HG03097 (cell line): ENCODE measurements around the gene LTB4R2.
"Not testable (repeated sequence)": the region's sequence is repeated elsewhere in the genome, so short reads cannot be mapped to it uniquely, and the experiment has no call there.

Experiments
- ATAC-seq: cut with Tn5 transposase; IDR thresholded peaks from one replicate; pipeline ENCODE4 v1.9.1; 2021; ENCODE audit not compliant: unreplicated experiment, low FRiP score

Gene LTB4R2

DNA sequence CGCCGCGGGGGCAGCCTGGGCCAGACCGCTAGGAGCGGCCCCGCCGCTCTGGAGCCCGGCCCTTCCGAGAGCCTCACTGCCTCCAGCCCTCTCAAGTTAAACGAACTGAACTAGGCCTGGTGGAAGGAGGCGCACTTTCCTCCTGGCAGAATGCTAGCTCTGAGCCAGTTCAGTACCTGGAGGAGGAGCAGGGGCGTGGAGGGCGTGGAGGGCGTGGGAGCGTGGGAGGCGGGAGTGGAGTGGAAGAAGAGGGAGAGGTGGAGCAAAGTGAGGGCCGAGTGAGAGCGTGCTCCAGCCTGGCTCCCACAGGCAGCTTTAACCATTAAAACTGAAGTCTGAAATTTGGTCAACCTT is 6.6 kb downstream of the LTB4R2 start:
- ATAC-seq: no peak

DNA sequence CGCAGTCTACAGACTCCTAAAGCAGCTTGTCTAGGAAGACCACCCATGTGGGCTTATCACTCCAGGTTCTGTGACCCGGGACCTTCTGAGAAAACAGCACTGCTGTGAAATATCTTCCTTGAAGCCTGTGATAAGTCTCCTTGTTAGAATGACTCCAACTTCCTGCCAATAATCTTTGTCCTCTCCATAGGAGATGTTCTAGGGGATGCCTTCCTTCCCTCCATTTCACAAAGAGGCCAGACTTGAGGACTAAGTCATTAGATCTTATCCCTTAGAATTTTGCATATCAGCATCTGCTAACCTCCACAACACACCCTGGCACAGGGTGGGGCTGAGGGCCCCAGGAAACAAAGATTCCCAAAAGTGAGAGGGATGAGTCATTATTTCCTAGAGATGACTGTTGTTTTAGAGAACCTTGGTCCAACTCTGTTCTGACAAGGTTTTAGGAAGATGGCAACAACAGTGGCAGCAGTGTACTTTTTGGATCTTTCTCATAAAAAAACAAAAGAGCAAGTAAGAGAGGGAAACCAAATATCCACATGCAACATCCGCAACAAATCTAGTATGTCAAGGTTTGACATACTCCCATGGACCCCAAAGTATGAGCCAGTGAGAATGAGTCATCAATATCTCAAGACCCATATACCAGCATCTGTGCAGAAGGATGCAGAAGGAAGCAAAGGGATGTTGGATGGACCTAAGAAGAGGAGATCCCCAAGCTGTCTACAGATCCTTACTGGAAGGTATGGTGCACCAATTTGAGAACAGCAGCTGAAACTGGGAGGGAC is 7.4 kb downstream of the LTB4R2 start:
- no peak for ATAC-seq

DNA sequence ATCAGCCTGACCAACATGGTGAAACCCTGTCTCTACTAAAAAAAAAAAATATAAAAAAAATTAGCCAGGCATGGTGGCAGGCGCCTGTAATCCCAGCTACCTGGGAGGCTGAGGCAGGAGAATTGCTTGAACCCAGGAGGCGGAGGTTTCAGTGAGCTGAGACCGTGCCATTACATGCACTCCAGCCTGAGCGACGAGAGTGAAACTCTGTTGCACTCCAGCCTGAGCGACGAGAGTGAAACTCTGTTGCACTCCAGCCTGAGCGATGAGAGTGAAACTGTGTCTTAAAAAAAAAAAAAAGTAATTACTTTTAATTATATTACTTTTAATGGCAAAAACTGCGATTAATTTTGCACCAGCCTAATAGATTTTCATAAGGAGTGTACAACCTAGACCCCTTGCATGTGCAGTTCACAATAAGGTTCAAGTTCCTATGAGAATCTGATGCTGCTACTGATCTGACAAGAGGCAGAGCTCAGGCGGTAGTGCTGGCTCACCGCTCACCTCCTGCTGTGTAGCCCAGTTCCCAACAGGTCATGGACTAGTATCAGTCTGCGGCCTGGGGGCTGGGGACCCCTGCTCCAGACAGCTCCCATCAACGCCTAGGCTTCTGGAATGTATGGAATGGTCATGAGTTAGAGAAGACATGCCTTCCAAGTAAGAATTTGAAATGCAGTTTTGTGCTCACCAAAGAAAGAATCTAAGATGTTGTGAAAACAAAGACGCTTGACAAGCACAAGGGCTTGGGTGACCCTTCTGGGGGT is 11.5 kb downstream of the LTB4R2 start:
- no peak for ATAC-seq

DNA sequence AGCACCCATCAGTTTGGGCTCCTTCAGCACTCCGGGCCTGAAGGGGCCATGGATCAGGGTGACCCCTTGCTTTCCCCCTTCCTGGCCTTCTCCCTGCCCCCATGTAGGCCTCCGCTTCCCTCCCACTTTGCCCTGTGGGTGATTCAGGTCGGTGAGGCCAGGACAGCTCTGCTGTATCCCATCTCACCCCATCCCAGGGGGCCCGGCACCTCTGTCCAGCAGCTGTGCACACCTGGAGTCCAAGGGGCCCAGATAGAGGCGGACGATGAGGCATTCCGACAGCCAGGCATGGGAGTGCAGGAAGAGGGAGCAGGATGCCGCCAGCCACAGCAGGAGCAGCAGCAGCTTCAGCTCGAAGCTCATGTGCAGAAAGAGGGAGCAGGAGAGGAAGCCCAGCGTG is 12.7 kb downstream of the LTB4R2 start:
- no peak for ATAC-seq

DNA sequence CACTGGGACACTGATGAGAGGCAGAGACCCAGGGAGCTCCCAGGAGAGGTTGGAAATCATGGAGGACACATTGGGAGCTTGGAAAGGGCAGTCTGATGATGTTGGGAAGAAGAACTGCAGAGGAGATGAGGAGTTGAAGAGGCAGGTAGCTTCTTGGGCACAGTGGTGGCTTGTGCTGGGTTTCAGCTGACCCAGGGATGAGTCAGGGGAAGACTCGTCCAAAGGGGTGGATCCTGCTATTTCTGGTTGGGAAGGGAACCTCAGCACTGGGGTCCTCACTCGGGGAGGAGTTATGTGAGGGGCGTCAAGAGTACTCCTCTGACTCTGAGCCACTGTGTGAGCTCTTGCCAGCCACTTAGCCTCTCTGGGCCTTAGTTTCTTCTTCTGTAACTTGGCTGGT is 13.4 kb downstream of the LTB4R2 start:
- no peak for ATAC-seq

DNA sequence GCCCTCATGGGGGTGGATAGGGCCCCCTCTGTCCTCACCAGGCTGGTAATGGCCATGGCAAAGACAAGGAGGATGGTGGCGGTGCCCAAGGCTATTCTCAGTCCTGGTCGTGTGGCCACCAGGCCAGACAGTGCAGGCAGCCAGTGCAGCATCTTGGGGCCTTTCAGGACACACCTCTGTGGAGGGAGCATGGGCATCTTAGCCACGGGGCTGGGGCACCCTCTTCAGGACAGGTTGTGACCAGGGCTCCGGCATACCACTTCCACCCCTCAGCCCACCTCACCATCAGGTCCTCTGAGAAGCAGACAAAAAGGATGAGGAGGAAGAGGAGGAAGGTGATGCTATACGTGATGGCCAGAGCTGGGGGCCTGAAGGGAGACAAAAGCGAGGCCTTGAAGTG is 14.1 kb downstream of the LTB4R2 start:
- no peak for ATAC-seq

DNA sequence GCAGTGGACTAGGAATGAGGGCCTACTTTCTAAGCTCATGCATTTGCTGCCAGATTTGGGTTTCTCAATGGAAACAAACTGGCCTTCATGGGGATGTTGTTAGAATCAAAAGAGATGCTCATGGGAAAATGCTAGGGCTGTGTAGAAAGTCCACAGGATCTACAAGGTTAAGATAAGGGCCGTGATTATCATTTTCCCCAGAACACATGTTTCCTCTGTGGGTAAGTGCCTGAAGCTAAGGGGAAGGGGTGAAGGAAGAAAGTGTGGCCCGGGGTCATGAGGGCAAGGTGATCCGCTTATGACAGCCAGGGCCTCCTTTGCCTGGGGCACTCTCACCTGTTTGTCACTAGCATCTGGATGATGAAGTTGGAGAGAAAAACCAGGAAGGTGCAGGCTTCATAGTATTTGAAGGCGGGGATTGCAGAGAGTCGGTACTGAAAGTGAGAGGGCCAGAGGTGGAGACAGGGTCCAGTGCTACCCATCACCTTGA is 15.1 kb downstream of the LTB4R2 start:
- ATAC-seq: no peak

DNA sequence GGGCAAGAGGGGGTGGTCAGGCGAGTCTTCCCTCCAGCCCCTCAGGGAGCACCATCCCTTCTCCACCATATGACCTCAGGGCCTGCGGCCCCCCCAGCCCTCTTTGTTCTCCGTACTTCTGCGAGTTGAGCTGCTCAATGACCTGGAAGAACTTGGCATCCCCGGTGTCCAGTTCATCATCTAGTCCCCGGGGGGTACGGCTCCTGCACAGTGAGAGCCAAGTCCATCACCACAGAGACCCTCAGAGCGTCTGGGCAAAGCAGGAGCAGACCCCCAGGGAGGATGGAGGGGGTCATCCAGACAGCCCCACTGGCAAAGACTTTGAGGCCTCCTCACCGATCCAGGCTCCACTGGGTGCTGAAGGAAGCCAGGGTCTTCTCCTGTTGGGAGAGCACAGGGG is 16.0 kb downstream of the LTB4R2 start:
- no peak for ATAC-seq

DNA sequence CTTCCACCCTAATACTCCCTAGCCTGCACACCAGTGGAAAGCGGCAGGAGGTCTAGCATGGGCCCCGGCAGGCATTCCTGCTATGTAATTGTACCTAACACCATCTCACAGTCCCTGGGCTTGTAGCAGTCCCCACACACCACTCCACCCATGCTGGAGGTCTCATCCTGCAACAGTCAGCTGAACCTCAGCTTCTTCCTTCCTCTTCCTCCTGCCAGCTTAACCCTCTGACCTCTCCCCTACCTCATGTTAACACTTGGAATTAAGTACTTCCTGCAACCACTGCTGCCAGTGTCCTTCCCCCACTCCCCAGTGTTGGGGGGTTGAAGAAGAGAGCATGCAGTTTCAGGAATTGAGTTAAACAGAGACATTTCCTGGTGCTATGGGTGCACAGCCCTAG is 17.4 kb downstream of the LTB4R2 start:
- ATAC-seq: no peak

DNA sequence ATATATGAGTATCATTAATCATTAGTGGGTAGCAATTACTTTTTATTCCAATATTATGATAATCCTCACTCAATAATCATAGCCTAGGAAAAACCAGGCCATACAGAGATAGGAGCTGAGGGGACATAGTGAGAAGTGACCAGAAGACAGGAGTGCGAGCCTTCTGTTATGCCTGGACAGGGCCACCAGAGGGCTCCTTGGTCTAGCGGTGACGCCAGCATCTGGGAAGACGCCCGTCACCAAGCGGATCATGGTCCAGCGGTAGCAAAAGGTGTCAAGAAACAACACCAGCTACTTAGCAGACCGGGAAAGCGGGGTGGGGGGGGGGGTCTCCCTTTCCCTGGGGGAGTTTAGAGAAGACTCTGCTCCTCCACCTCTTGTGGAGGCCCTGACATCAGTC is 18.0 kb downstream of the LTB4R2 start:
- ATAC-seq: not testable (repeated sequence)

DNA sequence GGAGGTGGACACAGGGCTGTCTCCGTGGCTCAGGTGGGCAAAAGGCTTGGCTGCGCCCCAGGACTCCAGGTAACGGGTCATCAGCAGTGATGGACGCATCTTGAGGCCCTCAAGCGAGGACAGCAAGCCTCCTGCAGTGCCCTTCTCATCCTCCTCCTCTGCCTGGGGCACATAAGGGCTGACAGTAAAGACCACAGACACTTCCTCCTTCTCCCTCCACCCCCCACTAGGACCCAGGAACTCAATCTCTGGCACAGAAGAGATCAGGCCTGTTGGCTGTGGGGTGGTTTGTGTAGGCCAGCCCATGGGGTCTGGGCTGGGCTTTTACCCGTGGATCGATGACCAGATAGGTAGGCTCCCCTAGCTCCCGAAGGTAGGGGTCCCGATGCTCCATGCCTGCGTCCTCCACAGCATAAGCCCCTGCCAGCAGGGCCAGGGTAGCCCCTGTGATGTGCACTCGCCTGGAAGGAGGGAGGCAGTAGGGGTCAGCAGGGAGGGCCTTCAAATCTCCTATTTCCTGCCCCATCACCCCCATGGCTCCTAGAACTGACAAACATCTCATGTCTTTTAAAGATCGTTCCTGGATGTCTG is 19.2 kb downstream of the LTB4R2 start:
- no peak for ATAC-seq

DNA sequence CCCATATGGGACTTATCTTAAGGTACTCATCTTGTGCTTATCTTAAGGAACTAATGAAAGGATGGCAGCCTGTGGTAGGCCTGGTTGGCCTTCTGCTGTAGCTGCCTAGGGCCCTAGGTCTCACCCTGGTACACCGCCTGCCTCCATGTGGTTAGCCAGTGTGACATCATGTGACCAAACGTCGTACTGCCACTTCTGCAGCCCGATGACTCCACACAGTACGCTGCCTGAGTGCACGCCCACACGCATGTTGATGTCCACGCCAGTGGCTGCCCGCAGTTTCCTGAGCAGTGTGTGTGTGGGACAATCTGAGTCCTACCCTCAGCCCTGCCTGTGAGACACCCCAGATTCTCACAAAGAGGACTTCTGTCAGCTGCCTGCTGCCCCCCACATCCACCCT is 19.8 kb downstream of the LTB4R2 start:
- no peak for ATAC-seq

DNA sequence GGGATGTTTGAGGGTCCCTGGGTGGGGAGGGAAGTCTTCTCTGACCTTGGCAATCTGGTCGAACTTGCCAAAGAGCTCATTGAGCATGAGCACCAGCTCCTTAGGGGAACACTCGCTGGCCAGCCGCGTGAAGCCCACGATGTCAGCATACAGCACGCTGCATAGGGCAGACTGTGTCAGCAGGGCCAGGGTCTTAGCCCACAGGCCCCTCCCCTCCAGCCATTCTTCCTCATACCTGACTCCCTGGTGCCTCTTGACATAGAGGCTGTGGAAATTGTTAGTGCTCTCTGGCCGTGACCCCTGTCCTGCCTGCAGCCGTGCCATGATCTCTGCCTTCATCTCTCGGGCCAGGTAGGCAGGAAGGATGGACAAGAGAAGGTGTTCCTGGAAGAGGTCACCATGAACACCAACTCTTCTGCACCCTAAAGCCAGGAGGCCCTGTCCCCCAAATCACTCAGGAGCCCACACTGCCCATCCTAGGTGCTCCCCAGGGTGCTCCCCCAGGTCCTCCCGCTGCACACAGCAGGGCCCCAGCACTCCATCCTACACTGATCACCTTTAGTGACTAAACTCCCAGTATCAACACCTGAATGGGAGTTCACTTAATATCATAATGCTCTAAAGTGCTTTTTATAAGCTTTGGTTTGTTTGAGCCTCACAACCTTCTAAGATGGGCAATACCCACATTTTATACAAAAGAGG is 21.2 kb downstream of the LTB4R2 start:
- no peak for ATAC-seq

DNA sequence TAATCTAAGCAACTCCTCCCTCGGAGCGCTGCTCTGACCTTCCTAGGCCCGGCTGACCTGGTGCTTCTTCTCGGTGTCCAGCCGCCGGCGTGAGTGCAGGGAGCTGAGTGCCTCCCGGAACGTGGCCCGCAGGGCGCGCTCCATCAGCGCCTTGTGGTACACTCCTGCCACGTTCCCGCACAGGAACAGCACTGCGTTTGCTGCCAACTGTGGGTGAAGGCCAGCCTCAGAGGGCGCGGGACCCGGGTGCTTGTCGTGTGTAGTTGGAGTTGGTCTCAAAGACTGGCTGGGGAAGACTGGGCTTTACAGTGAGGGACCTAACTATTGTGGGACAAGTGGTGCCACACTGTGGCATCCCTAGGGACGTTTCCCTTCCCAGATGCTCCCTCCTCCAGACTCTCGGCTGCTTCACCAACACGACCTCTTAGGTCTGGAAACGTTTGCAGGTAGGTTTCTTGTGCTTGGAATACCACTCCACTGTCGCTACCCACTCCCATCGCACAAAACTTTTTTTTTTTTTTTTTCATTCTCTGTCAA is 21.9 kb downstream of the LTB4R2 start:
- ATAC-seq: peak; percentile 3

DNA sequence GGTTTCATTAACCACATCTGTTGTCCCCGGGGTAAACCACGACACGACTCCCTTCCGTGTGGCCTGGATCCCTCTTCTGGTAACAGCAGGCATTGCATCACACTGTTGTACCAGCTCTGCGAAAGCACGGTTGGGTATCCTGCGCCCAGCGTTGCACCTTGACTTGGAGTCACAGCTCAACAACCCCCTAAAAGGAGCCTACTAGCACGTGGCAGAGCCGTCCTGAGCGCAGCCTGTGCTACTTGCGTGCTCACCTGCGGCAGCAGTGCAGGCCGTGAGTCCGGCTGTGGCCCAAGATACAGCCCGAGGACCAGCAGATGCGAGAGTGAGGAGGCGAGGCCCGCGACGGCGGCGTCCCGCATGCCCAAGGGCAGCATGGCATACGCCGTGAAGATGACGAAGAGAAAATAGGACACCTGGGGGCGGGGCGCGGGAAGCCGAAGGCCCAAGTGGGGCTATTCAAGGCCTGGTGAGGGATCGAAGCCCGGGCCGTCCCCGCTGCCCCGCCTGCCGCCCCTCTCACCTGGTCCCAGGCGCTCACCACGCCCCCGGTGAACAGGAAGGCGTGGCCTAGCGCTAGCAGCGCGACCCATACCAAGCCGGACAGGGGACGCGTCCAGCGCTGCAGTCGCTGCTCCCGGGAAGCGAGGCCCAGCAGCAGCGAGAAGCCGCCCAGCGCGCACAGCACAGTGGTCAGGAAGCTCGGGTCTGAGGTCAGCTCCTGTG is 22.5 kb downstream of the LTB4R2 start:
- ATAC-seq: peak; percentile 70

DNA sequence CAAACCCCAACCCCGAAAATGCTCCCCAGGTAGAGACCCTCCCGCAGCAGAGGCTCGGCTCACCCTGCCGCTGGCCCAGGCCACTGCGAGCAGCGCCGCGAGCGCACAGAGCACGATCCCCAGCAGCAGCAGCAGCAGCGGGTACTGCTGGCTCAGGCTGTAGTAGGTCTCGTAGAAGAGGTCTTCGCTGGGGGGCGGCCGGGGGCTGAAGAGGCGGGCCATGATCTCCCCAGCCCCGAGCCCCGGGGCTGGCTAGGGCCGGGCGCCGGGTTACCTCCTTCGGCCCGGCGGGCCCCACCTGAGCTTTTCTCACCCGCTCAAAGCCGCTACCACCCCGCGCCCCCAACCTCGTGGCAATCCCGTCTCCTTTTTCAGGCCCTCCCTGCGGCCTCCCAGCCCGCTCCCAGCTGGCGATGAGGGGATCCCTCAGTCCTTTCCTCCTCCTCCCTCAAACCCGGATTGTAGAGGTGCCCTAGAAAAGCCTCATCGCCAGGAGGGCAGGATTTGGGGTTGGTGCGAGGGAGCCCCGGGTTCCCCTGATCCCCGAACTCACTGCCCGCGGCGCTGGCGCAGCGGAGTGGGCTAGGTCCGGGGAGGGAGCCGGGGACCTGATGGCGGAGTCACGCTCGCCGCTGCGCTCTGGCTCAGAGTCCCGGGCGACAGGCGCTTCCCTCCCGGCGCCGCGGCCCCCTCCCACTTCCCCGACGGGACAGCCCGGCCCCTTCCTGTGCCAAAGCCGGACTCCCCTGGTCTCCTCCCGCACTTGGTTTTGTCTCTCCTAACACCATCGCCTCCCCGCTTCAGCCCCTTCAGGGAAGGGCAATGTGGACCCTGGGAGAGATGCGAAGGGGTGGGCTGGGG is 24.7 kb downstream of the LTB4R2 start, which contains the start of gene ADCY4:
ADCY4 (minus strand) TSS at position 641 of the 861 bp plus-strand sequence; CDS start at position 222, 419 bp downstream.
- no peak for ATAC-seq

DNA sequence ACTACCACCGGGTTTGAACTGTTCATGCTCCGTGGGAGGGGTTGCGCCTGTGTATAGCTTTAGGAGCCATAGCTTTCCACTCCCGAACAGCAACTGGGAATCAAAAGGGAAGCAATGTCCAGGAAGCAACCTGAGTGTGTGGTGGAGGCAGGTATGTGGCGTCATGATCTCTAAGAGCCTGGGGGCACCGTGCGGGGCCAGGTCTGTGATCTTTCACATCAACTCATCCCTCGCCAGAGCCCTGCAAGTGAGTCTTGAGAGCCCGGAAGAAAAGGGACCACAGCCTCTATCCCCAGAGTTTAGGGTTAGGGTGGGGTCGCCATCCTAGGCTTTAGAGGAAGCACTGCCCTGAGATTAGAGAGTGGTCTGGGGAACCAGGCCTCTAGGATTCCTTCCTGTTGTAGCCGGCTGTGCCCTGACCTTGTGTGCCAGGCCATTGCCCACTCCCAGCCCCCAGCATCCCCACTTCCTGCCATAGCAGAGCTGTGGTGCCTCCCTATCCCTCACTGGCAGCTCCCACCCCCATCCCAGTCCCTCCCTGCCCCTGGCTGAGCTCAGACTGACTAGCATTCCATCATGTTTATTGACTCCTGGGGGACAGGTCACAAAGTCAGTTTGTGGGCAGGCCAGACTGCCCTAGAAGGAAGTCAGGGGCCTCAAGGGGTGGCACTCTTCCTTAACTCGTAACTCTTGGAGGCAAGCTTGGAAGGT is 25.7 kb downstream of the LTB4R2 start:
- no peak for ATAC-seq

DNA sequence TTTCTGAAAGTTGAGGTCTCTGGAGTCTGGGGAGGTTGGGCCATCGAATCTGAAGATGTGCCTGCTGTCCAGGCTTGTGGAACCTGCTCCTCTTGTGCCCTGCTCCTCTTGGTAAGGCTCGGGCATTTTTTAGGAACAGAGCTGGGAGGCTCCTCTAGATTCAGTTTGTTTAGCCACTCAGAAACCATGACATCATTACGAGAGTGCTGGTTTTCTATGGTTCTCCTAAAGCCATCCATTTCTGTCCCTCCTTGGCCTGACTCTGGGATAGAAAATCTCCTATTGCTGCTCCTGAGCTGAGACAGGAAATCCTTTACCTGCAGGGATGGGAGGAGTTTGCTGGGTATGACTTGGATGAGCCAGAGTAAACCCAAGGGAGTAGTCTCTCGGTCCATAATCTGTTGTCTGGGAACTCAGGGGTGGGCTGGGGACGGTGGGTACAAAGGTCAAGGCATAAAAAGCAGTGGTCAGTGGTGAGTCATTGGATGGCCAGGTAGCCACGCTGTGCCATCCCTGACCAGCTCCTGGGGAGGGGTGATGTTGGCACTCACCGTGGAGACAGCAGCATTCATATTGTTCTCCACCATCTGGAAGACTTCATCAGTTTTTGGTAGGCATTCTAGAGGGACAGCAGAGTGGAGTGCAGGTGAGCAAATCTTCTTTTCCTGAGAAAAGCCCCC is 27.3 kb downstream of the LTB4R2 start:
- ATAC-seq: no peak
